MM.1S (cell line): ENCODE measurements around the gene FLYWCH2.

ENCODE experiments used
- CTCF ChIP-seq: fragments of 300-600 bp; sonication (generic); IDR thresholded peaks from 2 replicates; pipeline ENCODE4 v1.5.1; 2016; ENCODE audit warnings: antibody characterized with exemption, low read length, mixed read lengths
- EZH2 ChIP-seq: fragments of 300-600 bp; sonication (generic); optimal IDR thresholded peaks from 2 replicates; pipeline ENCODE3; 2017; ENCODE audit warnings: low read depth, mild to moderate bottlenecking, antibody characterized with exemption, low read length, mixed read lengths

DNA sequence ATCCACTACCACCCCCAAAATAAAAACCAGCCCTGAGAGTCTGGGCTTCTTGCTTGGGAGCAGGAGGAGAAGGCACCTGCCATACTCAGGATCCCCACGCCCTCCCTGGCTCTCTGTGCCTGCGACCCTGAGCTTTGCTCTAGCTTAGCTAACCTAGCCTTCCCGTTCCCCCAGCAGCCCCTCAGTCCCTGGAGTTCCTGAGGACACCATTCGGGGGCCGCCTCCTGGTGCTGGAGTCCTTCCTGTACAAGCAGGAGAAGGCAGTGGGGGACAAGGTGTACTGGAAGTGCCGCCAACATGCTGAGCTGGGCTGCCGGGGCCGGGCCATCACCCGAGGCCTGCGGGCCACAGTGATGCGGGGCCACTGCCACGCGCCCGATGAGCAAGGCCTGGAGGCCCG lies 47.2 kb downstream of the FLYWCH2 start:
- no peak for TF ChIP-seq EZH2
- TF ChIP-seq CTCF, result no peak
